ENCODE measurements around the gene SYTL2.

SYTL2 gene

DNA sequence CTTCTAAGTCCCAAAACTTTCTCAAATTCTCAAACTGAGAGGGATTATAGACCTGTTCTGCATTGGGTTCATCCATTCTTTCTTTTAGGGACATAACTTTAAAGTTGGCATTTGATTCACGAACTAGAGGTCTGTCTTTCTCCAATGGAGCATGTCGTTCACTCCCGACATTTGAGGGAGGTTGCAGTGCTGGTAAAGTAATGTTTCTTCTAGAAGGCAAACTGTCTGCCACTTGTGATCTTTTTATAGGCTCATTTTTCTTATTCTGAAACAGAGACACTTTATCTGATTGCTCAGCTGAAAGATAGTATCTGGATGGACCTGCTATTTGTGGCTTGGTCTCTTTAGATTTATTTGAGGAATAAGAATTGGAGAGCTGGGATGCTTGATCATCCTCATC lies 84.6 kb downstream of the SYTL2 start:
- DNase-seq: no peak

DNA sequence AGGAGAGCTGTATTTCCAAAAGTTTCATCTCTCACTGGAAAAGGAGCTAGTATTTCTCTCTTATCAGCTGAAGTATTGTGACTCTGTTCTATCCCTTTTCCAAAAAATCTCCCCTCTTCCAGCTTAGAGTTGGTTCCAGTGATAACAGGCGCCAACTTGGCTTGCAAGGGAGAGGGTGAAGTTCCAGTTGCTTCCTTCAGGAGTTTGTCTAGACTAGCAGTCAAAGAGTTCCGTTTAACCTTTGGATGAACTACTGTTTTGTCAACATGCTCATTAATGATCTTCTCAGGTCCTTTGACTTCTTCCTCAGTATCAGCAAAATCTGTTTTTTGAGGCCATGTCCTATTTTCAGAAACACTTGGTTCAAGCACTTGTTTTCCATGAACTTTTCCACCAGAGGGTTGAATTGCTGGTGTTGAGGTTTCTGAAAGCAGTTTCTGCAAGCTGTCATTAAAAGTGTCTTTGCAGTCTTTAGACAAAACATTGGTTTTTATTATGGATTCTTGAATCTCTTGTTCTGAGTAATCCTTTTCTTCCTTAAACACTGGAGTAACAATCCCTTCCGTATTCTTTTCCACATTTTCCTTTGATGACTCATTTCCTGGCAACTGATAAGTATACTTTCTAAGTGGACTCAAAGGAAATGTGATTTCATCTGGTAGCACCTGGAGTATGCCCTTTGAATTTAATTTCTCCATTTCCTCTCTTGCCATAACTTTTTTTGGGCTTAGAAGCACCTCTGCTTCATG lies 85.3 kb downstream of the SYTL2 start:
- DNase-seq: no peak

DNA sequence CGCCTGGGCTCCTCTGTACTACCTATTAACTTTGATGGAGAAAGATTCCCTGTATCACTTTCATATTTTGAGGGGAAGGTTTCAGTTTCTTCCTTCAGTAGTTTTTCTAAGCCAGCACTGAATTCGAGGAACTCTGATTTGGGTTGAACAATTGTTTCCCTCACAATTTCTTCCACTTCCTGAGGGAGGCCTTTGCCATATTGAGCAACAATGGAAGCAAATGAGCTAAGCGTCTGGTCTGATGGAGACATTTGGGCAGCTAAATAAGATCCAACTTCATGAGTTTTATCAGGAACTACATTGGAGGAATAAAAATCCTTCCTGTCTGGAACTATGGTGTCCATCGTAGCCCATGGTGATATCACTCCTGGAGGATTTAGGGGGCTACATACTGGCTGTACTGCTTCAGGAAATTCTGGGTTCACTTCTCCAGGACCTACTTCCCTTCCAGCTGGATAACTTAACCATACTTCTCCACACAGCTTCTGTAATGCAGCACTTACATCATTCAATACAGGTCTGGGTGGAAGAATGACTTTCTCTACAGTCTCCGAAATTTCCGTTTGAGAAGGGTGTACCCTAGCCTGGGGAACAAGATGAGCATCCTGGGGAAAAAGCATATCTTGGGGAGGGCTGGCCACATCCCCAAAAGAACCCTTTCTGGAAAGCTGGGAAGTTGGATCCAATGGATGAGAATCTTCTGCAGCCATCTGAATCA lies 86.0 kb downstream of the SYTL2 start:
- DNase-seq: no peak

DNA sequence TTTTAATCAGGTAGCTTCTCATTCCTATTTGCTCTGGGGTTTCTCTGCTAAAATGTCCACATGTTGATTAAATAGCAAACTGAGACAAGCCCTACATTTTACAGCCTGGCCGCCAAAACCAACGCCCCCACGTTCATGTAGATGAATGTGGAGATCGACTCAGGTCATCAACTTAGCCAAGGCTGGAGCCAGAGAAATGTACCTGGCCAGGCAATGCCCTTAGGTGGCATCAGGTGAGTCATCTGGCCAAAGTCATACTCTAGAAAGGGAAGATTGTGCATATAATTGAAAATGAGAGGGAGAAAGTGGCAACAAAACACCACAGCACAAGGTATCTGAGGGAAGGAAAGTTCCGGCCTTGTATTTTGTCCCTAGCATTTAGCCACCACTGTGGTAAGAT lies 87.9 kb downstream of the SYTL2 start:
- DNase-seq: no peak

DNA sequence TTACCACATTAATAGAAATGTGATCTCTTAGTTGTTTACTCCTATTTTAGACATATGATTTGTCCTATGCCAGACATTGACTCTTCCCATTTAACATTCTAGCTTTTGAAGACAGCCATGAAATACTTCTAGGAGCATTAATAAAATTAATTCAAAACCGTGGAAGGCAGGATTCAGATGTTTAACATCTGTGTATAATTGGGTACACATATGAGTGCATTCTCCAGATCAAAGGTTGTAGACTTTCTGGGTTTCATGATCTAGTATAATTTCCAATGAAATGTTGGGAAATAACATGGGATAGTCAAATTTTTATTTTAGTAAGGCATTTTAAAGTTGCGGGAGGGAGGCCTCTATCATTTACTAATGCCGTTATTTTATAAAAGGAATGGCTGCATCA lies 89.8 kb downstream of the SYTL2 start:
- DNase-seq: no peak

DNA sequence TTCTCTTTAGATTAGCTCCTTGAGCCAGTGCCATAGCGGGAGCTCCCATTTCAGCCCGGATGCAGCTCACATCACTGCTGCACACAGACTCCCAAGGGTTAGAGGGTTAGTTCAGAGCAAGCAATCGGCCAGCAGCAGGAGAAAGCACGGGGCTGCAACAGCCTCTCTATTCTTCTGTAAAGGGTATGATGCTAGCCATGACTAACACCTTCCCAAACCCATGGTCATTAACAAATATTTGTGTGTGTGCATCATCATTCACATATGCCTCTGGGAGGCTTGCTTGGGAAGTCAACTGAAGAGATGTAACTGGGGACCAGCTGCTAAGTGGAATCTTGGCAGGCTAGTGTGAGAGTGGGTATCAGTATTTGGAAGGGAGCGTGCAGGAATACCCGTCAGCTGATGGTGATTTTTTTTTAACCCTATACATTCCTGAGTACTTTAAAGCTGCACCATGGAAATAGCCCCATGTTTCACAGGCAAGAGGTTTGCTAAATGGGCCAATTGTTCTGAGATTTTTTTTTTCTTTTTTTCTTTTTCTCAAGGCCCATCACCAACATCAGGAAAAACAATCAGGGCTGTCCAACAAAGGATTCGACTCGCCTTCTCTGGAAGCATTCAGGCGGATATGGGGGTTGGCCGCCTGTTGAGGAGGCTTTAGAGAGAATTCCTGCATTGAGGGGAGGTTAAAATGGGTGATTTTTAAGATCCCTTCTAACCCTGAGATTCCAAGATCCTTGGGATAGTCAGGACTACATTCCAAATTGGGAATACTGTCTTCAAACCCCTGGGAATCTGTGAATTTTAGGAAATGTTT lies 91.7 kb downstream of the SYTL2 start:
- DNase-seq: no peak

DNA sequence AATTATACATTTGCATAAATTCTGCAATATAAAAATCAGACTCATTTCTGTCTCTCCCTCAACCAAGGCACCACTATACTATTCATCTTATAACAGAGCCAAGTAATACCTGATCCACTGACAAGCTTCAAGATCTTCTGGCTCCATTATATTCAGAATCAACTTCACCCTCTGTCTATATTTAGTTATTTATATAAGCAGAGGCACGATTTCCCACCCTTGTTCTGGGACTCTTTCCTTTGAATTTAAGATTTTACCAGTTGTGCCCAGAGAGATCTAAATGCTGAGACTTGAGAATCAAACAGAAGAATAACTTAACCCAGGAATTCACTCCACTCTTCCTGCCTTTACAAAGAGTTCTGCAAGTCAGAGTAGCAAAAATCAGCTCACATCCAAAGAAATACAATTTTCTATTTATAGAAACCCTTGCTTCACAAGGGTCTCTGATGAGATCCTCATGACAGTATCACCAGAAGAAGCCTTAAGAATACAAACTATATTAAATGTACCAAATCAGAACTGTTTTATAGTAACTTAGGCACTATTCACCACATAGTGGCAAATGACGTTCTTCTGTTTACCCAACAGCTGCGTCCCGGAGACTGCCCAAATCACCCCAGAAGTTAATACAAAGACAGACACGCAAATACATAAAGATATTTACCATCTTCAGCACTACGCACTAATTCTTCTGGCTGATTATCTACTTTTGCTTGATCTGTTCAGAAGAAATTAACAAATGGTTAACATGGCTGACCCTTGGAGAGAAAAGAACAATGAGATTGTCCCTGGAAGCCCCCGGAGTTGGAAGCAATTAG lies 92.6 kb downstream of the SYTL2 start:
- DNase-seq: no peak

DNA sequence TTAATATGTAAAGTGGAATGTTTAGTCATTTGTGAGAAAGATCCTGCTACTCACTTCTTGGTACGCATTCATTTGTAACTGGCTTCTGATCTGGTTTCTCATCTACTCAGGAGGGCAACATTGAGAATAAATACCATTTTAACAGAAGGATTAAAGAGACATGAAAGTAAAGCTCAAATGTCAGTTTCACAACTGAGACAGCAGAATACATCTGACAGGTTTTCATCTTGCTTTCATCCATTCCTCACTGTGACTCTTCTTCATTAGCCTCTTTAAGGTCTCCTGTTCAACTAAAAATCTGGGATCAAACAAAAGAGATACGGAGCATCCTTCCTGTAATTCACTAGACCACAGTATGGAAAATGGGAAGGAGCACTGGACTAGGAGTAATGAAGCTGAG lies 93.5 kb downstream of the SYTL2 start:
- no peak for DNase-seq

DNA sequence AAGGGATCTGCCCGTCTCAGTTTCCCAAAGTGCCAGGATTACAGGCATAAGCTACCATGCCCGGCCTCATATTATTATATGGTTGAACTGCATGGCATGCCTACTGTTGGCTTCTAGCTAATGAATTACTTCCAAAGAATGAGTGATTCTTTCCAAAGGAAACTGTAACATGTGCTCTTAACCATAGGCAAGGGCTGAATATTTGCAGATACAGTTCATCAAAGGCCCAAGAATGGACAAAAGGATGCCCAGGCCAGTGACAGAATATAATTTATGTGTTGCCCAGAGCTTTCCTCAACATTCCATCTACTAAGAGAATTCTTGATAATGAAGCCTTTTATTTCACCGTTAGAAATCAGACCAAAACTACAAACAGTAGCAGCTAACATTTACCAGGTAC lies 98.0 kb downstream of the SYTL2 start:
- DNase-seq: no peak

DNA sequence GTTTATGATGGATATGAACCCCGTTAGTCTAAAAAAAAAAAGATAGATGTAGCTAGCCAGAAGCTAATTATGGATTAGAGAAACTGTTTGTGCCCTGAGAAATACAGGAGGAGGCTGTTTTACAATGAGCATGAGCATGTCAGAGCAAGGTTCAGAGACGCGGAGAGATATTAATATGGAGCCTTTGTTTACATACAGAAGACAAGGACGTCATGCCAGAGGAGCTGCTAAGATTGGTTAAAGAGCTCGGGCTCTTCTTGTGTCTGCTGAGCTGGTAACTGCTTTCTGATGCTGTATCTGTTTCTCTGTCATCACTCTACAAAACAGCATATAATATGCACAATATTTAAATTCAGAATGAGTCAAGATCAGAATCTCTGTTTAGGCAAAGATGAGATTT lies 100.0 kb downstream of the SYTL2 start:
- DNase-seq: no peak

DNA sequence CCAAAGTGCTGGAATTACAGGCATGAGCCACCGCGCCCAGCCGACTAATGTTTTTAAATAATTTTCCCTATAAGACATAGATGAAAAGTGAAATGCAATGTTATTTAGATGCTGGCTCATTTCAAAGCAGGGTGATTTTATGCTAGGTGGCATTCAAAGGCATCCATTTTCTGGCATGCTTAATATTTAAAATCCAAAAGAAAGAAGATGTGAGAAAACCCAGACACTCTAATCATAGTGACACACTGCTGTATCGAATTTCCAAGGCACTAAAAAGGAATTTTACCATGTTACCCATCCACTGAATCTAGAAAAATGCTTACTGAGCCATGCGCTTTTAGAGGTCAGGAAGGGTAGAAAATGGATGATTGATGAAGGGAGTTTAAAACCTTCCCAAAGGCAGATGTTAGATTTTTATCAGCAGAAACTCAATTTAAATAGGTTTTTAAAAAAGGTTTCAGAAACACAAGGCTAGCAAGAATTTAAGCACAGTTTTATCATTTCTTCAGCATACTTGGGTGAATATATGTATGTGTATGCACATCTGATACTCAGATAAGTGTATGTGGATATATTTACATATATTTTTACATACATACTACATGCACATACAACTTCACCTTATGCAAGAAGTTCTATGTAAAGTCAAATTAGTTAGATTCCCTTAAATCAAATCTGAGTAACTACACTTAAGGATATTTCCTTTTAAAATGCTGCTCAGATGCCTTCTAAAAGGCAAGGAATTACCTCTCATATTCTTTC lies 100.8 kb downstream of the SYTL2 start:
- DNase-seq: no peak

DNA sequence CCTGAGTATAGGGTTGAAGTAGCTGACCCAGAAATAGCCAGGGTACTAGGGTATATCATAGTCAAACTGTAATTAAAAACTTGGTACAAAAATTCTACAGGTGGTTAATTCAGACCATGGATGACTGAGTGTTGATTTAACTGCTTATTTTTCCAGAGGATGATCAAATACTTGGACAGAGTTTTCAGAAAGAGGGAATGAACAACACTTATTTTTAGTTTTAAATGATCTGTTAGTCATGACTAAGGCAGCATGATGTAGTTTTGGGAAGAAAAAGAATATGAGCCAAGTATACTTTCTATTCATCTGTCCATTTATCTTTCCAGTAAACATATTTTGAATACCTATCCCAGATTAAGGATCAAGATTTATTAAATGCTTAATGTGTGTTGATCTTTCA lies 105.1 kb downstream of the SYTL2 start:
- no peak for DNase-seq

DNA sequence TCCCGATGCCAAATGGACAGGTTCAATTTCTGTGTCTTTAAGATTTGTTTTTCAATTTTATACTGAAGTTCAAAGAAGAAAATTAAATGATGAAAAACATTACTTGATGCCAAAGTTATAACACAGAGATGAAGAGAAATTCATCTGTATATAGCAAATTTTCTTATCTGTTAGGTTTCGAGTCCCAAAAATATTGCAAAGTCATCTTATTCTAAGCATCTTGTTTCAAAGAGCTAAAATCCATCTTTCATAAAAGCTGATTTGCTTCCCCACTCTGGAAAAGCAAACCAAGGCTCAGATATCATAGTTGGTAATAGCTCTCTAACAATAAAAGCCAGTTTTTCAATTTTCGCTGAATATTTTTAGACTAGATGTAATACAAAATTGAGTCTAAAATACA lies 106.0 kb downstream of the SYTL2 start:
- DNase-seq: no peak

DNA sequence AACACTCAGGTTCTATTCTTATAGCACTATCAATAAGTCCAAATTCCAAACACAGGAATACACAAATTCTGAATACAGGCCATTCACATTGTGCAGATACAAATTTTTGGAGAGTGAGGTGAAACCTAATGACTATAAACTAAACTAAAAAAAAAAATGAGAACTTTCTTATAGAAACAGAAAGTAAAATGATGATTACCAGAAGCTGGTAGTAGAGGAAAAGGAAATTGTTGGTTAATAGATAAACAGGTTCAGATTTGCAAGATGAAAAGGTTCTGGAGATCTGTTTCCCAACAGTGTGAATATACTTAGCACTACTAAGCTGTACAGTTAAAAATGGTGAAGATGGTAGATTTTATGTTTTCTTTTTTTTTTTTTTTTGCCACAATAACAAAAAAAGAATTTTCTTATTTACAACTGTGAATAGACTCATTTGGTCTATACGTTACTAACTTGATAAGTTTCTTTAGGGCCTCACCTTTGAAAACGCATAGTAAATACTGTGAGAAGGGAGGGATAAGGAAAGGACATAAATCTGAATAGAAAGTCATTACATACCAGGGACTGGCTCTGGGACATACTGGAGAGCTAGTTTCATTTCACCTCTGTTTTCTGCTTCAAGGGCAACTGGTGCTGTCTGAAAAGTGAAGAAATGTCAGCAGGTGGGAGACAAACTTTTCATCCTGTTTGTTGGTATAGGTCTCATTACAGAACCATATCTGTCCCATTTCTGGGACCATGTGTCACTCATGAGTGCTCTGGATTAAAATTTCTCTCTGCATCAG lies 110.8 kb downstream of the SYTL2 start:
- DNase-seq: peak; percentile 43

DNA sequence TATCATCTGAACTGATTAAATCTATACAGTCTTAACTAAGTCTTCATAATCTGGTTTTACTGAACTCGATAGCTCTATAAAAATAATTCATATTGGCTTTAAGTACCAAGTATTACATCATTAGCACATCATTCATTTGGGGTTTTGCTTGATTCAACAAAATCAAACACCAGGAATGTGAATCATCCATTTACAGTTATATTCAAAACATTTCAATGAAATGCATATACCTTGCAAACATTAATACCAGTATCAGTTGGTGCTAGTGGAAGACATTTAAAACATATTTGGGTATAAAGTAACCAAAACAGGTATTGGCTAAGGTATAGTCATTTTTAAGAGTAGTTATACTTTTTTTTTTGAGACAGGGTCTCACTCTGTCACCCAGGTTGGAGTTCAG lies 112.7 kb downstream of the SYTL2 start:
- DNase-seq: no peak

DNA sequence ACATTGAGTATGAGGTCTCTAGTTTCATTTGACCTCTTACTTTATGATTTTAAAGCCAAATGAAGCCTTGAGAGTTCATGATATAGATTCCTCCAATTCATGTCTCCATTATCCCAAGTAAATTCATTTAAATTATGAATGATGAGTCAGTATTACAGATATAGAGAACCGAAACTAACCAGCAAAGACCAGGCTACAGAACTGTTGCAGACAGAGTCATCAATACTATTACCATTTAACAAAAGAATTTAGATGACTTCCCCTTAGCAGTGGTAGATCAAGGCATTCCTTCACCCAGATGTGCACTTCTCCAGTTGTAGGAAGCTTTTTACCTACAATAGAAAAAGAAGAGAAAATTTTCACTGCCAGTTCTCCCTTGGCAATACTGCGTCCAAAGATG lies 113.2 kb downstream of the SYTL2 start:
- no peak for DNase-seq

DNA sequence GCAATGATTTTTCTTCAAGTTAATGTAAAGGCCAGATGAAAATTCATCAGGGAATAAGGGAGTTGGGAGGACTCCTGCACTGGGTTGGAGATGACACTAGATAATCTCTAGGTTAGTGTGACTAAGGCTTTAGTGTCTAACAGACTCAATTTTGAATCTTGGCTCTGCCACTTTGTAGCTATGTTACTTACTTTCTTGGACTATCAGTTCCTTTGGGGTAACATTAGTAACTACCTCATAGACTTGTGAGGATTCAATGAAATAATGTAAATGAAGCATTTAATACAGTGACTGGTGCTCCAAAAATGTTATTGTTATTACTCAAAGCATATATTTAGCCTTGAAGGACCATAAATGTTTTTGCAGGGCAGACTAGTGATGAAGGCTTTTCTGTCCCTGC lies 115.4 kb downstream of the SYTL2 start:
- DNase-seq: no peak

DNA sequence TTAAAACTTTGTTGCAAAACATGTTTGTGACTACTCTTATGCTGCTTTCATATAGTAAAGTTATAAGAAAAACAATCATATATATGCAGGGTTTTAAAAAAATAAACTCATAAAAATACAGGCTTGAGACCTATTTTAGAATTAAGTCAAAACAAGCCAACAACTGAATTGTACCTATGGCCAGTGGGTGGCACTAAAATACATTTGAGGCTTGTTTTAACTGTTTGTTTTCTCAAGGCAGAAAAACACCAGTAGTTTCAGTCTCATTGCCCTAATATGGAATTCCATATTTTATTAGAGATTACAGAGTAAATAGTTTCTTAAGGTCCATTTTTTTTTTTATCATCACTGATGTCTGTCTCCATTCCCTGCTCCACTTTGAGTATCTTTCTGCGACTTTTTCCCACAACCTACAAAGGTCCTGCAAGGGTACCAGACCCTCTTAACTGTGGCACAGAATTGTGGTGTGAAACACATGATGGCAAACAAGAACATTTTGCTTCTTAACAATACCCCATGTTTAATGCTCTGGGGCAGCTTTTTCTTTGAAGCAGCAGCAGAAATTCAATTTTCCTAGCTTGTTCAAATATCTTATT lies 116.5 kb downstream of the SYTL2 start:
- peak; percentile 63 for DNase-seq

DNA sequence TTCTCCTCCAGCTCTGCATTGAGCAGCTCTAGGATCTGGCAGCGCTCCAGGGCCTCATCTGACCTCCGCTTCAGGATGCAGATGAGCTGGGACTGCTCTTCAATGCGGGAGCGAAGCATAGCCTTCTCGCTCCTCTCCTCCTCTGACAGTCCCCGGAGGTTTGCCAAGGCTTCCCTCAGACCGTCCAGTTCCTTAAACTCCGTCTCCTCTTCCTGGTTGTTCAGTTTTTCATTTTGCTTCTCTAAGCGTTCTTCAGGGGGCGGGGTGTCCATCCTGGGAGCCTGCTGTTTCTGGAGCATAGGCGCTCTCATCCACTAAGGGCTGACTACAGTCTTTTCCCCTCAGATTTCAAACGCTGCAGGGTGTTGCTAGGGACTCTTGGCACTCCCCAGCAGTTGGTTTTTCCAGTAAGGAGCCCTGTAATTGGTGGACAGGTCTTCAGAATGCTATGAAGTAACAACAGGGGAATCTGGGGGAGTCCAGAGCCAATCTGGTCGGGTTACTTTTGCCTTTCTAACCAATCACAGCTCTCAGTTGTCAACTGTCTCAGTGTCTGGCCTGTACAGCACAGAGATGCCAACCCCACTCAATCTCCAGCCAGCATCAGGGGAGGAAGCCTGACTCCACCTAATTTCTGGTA lies 125.0 kb downstream of the SYTL2 start, which contains the start of gene CCDC89:
CCDC89 (minus strand) TSS at position 376 of the 640 bp plus-strand sequence; CDS start at position 311, 65 bp downstream.
- no peak for DNase-seq

DNA sequence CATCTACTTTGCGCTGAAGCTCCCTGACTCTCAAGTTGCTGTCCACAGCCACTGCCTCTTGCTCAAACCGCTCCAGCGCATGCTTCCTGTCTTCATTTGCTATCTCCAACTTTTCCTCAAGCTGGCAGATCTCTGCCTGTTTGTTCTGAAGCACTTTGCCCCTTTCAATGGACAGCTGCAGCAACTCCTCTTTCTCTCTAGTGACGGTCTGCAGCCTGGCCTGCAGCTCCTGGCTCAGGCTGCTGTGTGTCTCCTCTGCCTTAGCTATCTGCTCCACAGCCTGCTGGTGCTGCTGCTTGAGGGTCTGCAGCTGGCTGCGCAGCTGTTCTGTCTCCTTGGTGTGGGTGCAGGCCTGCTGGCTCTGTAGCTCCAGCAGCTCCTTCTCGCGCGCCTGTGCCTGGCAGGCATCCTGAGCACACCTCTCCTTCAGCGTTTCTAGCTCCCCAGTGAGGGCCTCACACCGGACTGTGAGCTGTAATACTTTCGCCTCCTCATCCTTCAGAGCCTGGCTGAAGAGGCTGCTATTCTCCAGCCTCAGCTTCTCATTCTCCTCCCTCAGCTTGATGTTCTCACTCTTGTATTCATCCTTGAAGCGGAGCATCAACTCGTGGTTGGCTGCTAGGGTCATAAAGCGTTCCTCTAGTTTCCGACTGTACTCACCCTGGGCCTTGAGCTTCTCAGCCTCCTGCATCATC lies 125.7 kb downstream of the SYTL2 start:
- DNase-seq: no peak
